SKM-1 treated with dmso at 0.1 percent for 144 hours (cell line): ENCODE measurements around the gene MMRN2.
"Not testable (repeated sequence)": the region's sequence is repeated elsewhere in the genome, so short reads cannot be mapped to it uniquely, and the experiment has no call there.

ENCODE experiments used
- DNase-seq: peaks from one replicate; lab custom pipeline; 2025; ENCODE audit not compliant: unreplicated experiment; lab: John Stamatoyannopoulos, UW

Gene MMRN2

GRCh38 chr10:86957471-86958115 lies at the start of gene MMRN2:
TSS of gene MMRN2 (minus strand) at chr10:86957615. CDS start at chr10:86957541, 74 bp downstream.
- no peak for DNase-seq

GRCh38 chr10:87007124-87007523 lies 49.7 kb upstream of the MMRN2 start:
- not testable (repeated sequence) for DNase-seq

- no peak for DNase-seq
These were observed 43.1 kb upstream of the MMRN2 start for GRCh38 chr10:87000491-87000890.

- DNase-seq, result not testable (repeated sequence)
These were observed 42.5 kb upstream of the MMRN2 start for GRCh38 chr10:86999802-87000403.

- no peak for DNase-seq
These were observed 35.5 kb upstream of the MMRN2 start for GRCh38 chr10:86992929-86993328.

- DNase-seq, result no peak
These were observed 35.0 kb upstream of the MMRN2 start for GRCh38 chr10:86992456-86992855.

GRCh38 chr10:86991362-86991761 lies 33.9 kb upstream of the MMRN2 start:
- DNase-seq, result not testable (repeated sequence)

- DNase-seq, result no peak
These were observed 31.1 kb upstream of the MMRN2 start for GRCh38 chr10:86988520-86988919.

- DNase-seq, result not testable (repeated sequence)
These were observed 27.1 kb upstream of the MMRN2 start for GRCh38 chr10:86984498-86984897.

GRCh38 chr10:86981716-86982115 lies 24.3 kb upstream of the MMRN2 start:
- no peak for DNase-seq

- DNase-seq, result not testable (repeated sequence)
These were observed 23.6 kb upstream of the MMRN2 start for GRCh38 chr10:86981020-86981419.

GRCh38 chr10:86979977-86980448 lies 22.6 kb upstream of the MMRN2 start:
- no peak for DNase-seq

GRCh38 chr10:86979296-86979818 lies 21.9 kb upstream of the MMRN2 start:
- DNase-seq, result no peak

GRCh38 chr10:86978457-86978856 lies 21.0 kb upstream of the MMRN2 start:
- DNase-seq, result not testable (repeated sequence)

- no peak for DNase-seq
These were observed 19.1 kb upstream of the MMRN2 start for GRCh38 chr10:86976362-86977056.

GRCh38 chr10:86974484-86974883 lies 17.1 kb upstream of the MMRN2 start:
- DNase-seq, result no peak

- DNase-seq, result no peak
These were observed 15.4 kb upstream of the MMRN2 start for GRCh38 chr10:86972613-86973380.

GRCh38 chr10:86971232-86971991 lies 14.0 kb upstream of the MMRN2 start:
- peak; percentile 68 for DNase-seq

- no peak for DNase-seq
These were observed 13.5 kb upstream of the MMRN2 start for GRCh38 chr10:86970982-86971231.

GRCh38 chr10:86970162-86970981 lies 13.0 kb upstream of the MMRN2 start:
- DNase-seq, result peak; percentile 38
